Astrocyte (in vitro differentiated cells and primary cell): ENCODE data around the gene ALX1. TPM values are rescaled to one million over a fixed set of nuclear protein-coding genes. Genes with fewer than 3 reads are reported as not detected.
A peak's percentile ranks its signal among the peaks of the same experiment; 100 is the strongest.

ENCODE experiments used
- DNase-seq: peaks from one replicate; pipeline ENCODE4 v3.0.0-alpha.2; 2010; ENCODE audit warnings: low read depth
- FAIRE-seq: peaks from 2 replicates; lab custom pipeline; 2011; peaks lifted over from hg19 to GRCh38; lab: Jason Lieb, UNC
- H2AFZ ChIP-seq: 2 replicates; pipeline ENCODE4 v1.6.0; 2012; ENCODE audit warnings: low read depth, low read length, inconsistent platforms
- H3K27ac ChIP-seq: 2 replicates; pipeline ENCODE4 v1.5.1; 2011; ENCODE audit warnings: low read depth, low read length, inconsistent platforms
- H3K27me3 ChIP-seq: 2 replicates; pipeline ENCODE4 v1.6.0; 2011; ENCODE audit warnings: low read length, inconsistent platforms; ENCODE audit not compliant: insufficient read depth
- H3K36me3 ChIP-seq: 2 replicates; pipeline ENCODE4 v1.5.1; 2011; ENCODE audit warnings: low read length, inconsistent platforms; ENCODE audit not compliant: insufficient read depth
- H3K4me1 ChIP-seq: 2 replicates; pipeline ENCODE4 v1.5.1; 2011; ENCODE audit warnings: low read length, inconsistent platforms; ENCODE audit not compliant: insufficient read depth
- H3K4me2 ChIP-seq: 2 replicates; pipeline ENCODE4 v1.6.0; 2012; ENCODE audit warnings: low read length, inconsistent platforms
- H3K4me3 ChIP-seq: 2 replicates; pipeline ENCODE4 v1.5.1; 2011; ENCODE audit warnings: low read depth, mild to moderate bottlenecking, low read length, inconsistent platforms; ENCODE audit not compliant: insufficient read depth
- H3K79me2 ChIP-seq: 2 replicates; pipeline ENCODE4 v1.6.0; 2012; ENCODE audit warnings: mild to moderate bottlenecking, low read length, inconsistent platforms; ENCODE audit not compliant: insufficient read depth
- H3K9ac ChIP-seq: 2 replicates; pipeline ENCODE4 v1.6.0; 2012; ENCODE audit warnings: mild to moderate bottlenecking, low read length, inconsistent platforms
- H3K9me3 ChIP-seq: 2 replicates; pipeline ENCODE4 v1.5.1; 2012; ENCODE audit warnings: low read depth, mild to moderate bottlenecking, low read length, inconsistent platforms; ENCODE audit not compliant: insufficient read depth
- H4K20me1 ChIP-seq: 2 replicates; pipeline ENCODE4 v1.6.0; 2012; ENCODE audit warnings: low read length, inconsistent platforms; ENCODE audit not compliant: insufficient read depth
- H3K27ac Mint-ChIP-seq: one replicate; pipeline ENCODE4 v1.8.0; 2021; ENCODE audit warnings: mild to moderate bottlenecking, mixed read lengths; ENCODE audit not compliant: unreplicated experiment
- H3K27me3 Mint-ChIP-seq: one replicate; pipeline ENCODE4 v1.8.0; 2021; ENCODE audit warnings: low read depth, mixed read lengths; ENCODE audit not compliant: unreplicated experiment
- H3K36me3 Mint-ChIP-seq: one replicate; pipeline ENCODE4 v1.8.0; 2021; ENCODE audit warnings: low read depth, mixed read lengths; ENCODE audit not compliant: unreplicated experiment
- H3K4me1 Mint-ChIP-seq: one replicate; pipeline ENCODE4 v1.8.0; 2021; ENCODE audit warnings: low read depth, mixed read lengths; ENCODE audit not compliant: unreplicated experiment
- H3K4me3 Mint-ChIP-seq: one replicate; pipeline ENCODE4 v1.8.0; 2021; ENCODE audit warnings: mild to moderate bottlenecking, moderate library complexity, mixed read lengths; ENCODE audit not compliant: unreplicated experiment
- H3K9me3 Mint-ChIP-seq: one replicate; pipeline ENCODE4 v1.8.0; 2021; ENCODE audit warnings: mild to moderate bottlenecking, mixed read lengths; ENCODE audit not compliant: unreplicated experiment
- EZH2 ChIP-seq: IDR thresholded peaks from 2 replicates; pipeline ENCODE4 v1.6.1; 2012; ENCODE audit warnings: mild to moderate bottlenecking, low read length, inconsistent platforms; ENCODE audit not compliant: insufficient read depth
- total RNA-seq: library from RNA; stranded (reverse); gene quantifications from 2 replicates; pipeline ENCODE4 v1.2.1, GENCODE V29; 2021
- TF ChIP-seq, protein P1 (sequence below): IDR thresholded peaks from 2 replicates; pipeline ENCODE4 v1.5.1; 2011; ENCODE audit warnings: low read depth, mild to moderate bottlenecking, inconsistent platforms, low read length, moderate library complexity; ENCODE audit not compliant: insufficient read depth

Gene ALX1
- total RNA-seq, 1 donor from 2014 or later: 1.4 TPM

DNA sequence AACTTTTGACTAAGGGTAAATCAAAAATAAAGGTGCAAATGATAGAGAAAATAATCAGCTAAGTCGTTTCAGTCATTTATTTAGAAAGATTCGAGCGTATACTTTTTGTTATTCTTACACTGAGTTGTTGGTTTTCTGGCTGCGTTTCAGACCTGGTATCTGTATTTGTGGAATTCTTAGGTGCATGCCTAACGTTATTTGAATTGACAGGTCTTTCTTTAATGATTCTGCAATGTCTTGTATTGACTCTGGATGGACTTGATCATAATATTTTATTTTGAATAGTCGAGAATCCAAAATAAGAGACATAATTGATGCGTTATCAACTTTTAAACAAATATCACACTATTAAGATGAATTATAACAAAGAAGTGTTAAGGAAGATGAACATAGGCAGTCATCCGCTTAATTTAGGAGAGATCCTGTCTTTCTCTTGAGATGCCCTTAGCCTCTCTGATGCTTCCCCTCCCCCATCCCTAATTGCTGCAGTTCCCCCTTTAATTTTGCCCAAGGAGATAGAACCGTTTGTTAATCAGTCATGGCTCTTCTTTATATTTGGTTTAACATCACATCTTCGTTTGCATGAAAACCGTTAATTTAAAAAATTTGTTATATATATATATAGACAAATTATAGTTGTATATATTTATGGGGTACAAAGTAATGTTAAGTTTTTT lies 1.8 kb downstream of the ALX1 start:
- TF ChIP-seq, protein P1, sequence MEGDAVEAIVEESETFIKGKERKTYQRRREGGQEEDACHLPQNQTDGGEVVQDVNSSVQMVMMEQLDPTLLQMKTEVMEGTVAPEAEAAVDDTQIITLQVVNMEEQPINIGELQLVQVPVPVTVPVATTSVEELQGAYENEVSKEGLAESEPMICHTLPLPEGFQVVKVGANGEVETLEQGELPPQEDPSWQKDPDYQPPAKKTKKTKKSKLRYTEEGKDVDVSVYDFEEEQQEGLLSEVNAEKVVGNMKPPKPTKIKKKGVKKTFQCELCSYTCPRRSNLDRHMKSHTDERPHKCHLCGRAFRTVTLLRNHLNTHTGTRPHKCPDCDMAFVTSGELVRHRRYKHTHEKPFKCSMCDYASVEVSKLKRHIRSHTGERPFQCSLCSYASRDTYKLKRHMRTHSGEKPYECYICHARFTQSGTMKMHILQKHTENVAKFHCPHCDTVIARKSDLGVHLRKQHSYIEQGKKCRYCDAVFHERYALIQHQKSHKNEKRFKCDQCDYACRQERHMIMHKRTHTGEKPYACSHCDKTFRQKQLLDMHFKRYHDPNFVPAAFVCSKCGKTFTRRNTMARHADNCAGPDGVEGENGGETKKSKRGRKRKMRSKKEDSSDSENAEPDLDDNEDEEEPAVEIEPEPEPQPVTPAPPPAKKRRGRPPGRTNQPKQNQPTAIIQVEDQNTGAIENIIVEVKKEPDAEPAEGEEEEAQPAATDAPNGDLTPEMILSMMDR: no peak
- peak; percentile 6 for TF ChIP-seq EZH2
- no peaks in the 10 kb centered on the region for H4K20me1 ChIP-seq
- peaks cover 67% of the 10 kb centered on the region for H3K27me3 ChIP-seq
- H2AFZ ChIP-seq: no peak overlapping the region
- DNase-seq: no peak
- Mint-ChIP-seq H3K27me3 (peaks cover 28% of the 10 kb centered on the region), H3K27ac (no peak overlapping the region), H3K4me1 (no peaks in the 10 kb centered on the region), H3K4me3 (peak overlapping the region; percentile 99), H3K9me3 (peaks cover 6% of the 10 kb centered on the region), H3K36me3 (no peaks in the 10 kb centered on the region)
- no peak overlapping the region for H3K4me3 ChIP-seq
- H3K27ac ChIP-seq: no peak overlapping the region
- no peaks in the 10 kb centered on the region for H3K79me2 ChIP-seq
- H3K9me3 ChIP-seq: no peaks in the 10 kb centered on the region
- H3K36me3 ChIP-seq: no peaks in the 10 kb centered on the region
- no peak overlapping the region for H3K4me2 ChIP-seq
- H3K9ac ChIP-seq: no peak overlapping the region
- no peak for FAIRE-seq
- H3K4me1 ChIP-seq: peaks cover 15% of the 10 kb centered on the region

DNA sequence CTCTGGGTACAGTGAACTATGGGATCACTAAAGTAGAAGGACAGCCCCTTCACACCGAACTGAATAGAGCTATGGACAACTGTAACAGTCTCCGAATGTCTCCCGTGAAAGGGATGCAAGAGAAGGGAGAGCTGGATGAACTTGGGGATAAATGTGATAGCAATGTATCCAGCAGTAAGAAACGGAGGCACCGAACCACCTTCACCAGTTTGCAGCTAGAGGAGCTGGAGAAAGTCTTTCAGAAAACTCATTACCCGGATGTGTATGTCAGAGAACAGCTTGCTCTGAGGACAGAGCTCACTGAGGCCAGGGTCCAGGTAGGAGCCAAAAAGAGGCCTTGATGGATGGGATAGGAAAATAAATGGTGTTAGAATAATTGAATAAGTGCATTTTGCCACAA lies 3.5 kb downstream of the ALX1 start:
- H3K36me3 ChIP-seq: no peaks in the 10 kb centered on the region
- DNase-seq (no peak), FAIRE-seq (no peak)
- H3K4me3 ChIP-seq: no peak overlapping the region
- H3K9ac ChIP-seq: no peak overlapping the region
- Mint-ChIP-seq H3K27me3 (peaks cover 10% of the 10 kb centered on the region), H3K36me3 (no peaks in the 10 kb centered on the region), H3K9me3 (no peaks in the 10 kb centered on the region), H3K4me1 (no peaks in the 10 kb centered on the region), H3K27ac (no peak overlapping the region), H3K4me3 (no peak overlapping the region)
- peaks cover 50% of the 10 kb centered on the region for H3K27me3 ChIP-seq
- H3K4me2 ChIP-seq: no peak overlapping the region
- peaks cover 15% of the 10 kb centered on the region for H3K4me1 ChIP-seq
- H4K20me1 ChIP-seq: no peaks in the 10 kb centered on the region
- no peak overlapping the region for H3K27ac ChIP-seq
- no peak overlapping the region for H2AFZ ChIP-seq
- TF ChIP-seq EZH2: no peak
- no peaks in the 10 kb centered on the region for H3K79me2 ChIP-seq
- no peaks in the 10 kb centered on the region for H3K9me3 ChIP-seq

DNA sequence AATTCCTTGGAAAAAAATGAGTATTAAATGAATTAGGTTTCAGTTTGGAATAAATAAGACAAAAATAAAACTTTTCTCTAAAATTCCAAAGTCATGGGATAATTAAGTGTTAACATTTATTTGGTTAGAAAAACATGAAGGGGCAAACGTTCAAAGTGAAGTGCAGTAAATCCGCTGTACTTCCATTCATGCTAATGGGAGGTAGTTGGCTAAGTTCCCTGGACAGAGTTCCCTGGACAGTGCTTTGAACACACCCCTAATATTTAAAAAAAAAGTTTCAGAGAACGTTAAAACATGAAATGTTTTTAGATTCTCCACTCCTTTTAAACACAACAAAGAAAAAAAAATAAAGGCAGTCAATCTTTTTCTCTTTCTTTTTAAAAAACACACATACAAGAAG lies 16.3 kb downstream of the ALX1 start:
- no peaks in the 10 kb centered on the region for H3K9me3 ChIP-seq
- FAIRE-seq: no peak
- no peak overlapping the region for H3K4me2 ChIP-seq
- no peak overlapping the region for H3K4me3 ChIP-seq
- no peaks in the 10 kb centered on the region for H3K27me3 ChIP-seq
- H3K4me1 Mint-ChIP-seq: no peaks in the 10 kb centered on the region
- no peak overlapping the region for H3K4me3 Mint-ChIP-seq
- TF ChIP-seq EZH2: no peak
- TF ChIP-seq, protein P1: no peak
- no peak overlapping the region for H3K9ac ChIP-seq
- H3K9me3 Mint-ChIP-seq: no peaks in the 10 kb centered on the region
- H3K27ac Mint-ChIP-seq: no peak overlapping the region
- H2AFZ ChIP-seq: no peak overlapping the region
- no peak for DNase-seq
- no peaks in the 10 kb centered on the region for H3K36me3 Mint-ChIP-seq
- H3K36me3 ChIP-seq: no peaks in the 10 kb centered on the region
- no peaks in the 10 kb centered on the region for H3K27me3 Mint-ChIP-seq
- H3K4me1 ChIP-seq: no peaks in the 10 kb centered on the region
- no peaks in the 10 kb centered on the region for H4K20me1 ChIP-seq
- no peaks in the 10 kb centered on the region for H3K79me2 ChIP-seq
- H3K27ac ChIP-seq: no peak overlapping the region
